H9 (cell line): ENCODE measurements around the gene ZNF428. TPM values are rescaled to one million over a fixed set of nuclear protein-coding genes. Genes with fewer than 3 reads are reported as not detected.

Source experiments
- DNase-seq: peaks from one replicate; pipeline ENCODE4 v3.0.0-alpha.2; 2017
- H2AFZ ChIP-seq: one replicate; pipeline ENCODE4 v1.6.1; 2013; ENCODE audit warnings: mild to moderate bottlenecking, low read length, control low read depth, moderate library complexity
- H2AK5ac ChIP-seq: 2 replicates; pipeline ENCODE4 v1.6.1; 2013; ENCODE audit warnings: low read length, control low read depth, mixed read lengths; ENCODE audit not compliant: insufficient read length
- H2BK120ac ChIP-seq: one replicate; pipeline ENCODE4 v1.6.1; 2013; ENCODE audit warnings: low read depth, mild to moderate bottlenecking, low read length, control low read depth, inconsistent platforms; ENCODE audit not compliant: poor library complexity, severe bottlenecking
- H2BK12ac ChIP-seq: 2 replicates; pipeline ENCODE4 v1.6.1; 2013; ENCODE audit warnings: low read length, control low read depth, mixed read lengths, low read depth; ENCODE audit not compliant: insufficient read length
- H2BK15ac ChIP-seq: 2 replicates; pipeline ENCODE4 v1.6.1; 2013; ENCODE audit warnings: low read depth, low read length, control low read depth
- H2BK20ac ChIP-seq: one replicate; pipeline ENCODE4 v1.6.1; 2013; ENCODE audit warnings: low read depth, mild to moderate bottlenecking, low read length, control low read depth, inconsistent platforms; ENCODE audit not compliant: poor library complexity, severe bottlenecking
- H2BK5ac ChIP-seq: 2 replicates; pipeline ENCODE4 v1.6.1; 2013; ENCODE audit warnings: low read length, control low read depth, mixed read lengths; ENCODE audit not compliant: insufficient read length
- H3K14ac ChIP-seq: 2 replicates; pipeline ENCODE4 v1.6.1; 2013; ENCODE audit warnings: low read length, control low read depth; ENCODE audit not compliant: insufficient read depth
- H3K18ac ChIP-seq: 2 replicates; pipeline ENCODE4 v1.6.1; 2013; ENCODE audit warnings: low read depth, mild to moderate bottlenecking, mixed read lengths, low read length, control low read depth; ENCODE audit not compliant: insufficient read length
- H3K23ac ChIP-seq: 2 replicates; pipeline ENCODE4 v1.6.1; 2013; ENCODE audit warnings: low read length, control low read depth, mixed read lengths, low read depth; ENCODE audit not compliant: insufficient read length
- H3K23me2 ChIP-seq: 2 replicates; pipeline ENCODE4 v1.6.1; 2013; ENCODE audit warnings: low read depth, mild to moderate bottlenecking, mixed read lengths, low read length, control low read depth; ENCODE audit not compliant: insufficient read length, poor library complexity, severe bottlenecking
- H3K27ac ChIP-seq: 2 replicates; pipeline ENCODE4 v1.5.1; 2013; ENCODE audit warnings: low read length, control low read depth, mixed read lengths, low read depth; ENCODE audit not compliant: insufficient read length
- H3K27me3 ChIP-seq: 2 replicates; pipeline ENCODE4 v1.6.1; 2013; ENCODE audit warnings: low read length, control low read depth, inconsistent platforms; ENCODE audit not compliant: insufficient read depth
- H3K4ac ChIP-seq: 2 replicates; pipeline ENCODE4 v1.6.1; 2013; ENCODE audit warnings: low read depth, mild to moderate bottlenecking, control low read depth, inconsistent platforms, low read length, moderate library complexity
- H3K4me1 ChIP-seq: 2 replicates; pipeline ENCODE4 v1.6.1; 2013; ENCODE audit warnings: low read length, control low read depth, inconsistent platforms; ENCODE audit not compliant: insufficient read depth
- H3K4me2 ChIP-seq: 2 replicates; pipeline ENCODE4 v1.6.1; 2013; ENCODE audit warnings: low read length, control low read depth, mixed read lengths; ENCODE audit not compliant: insufficient read length, insufficient read depth
- H3K56ac ChIP-seq: 2 replicates; pipeline ENCODE4 v1.6.1; 2013; ENCODE audit warnings: low read depth, mild to moderate bottlenecking, mixed read lengths, low read length, control low read depth; ENCODE audit not compliant: insufficient read length
- H3K79me1 ChIP-seq: 2 replicates; pipeline ENCODE4 v1.6.1; 2013; ENCODE audit warnings: low read depth, mild to moderate bottlenecking, moderate library complexity, low read length, control low read depth, inconsistent platforms; ENCODE audit not compliant: insufficient read depth, poor library complexity, severe bottlenecking
- H3K79me2 ChIP-seq: 2 replicates; pipeline ENCODE4 v1.6.1; 2013; ENCODE audit warnings: low read length, control low read depth, inconsistent platforms; ENCODE audit not compliant: insufficient read depth
- H3K9ac ChIP-seq: 2 replicates; pipeline ENCODE4 v1.6.1; 2013; ENCODE audit warnings: low read length, control low read depth, mixed read lengths; ENCODE audit not compliant: insufficient read length; ENCODE audit errors: extremely low read depth
- H3K9me3 ChIP-seq: one replicate; pipeline ENCODE4 v1.6.1; 2013; ENCODE audit warnings: low read depth, low read length, inconsistent platforms; ENCODE audit not compliant: control insufficient read depth
- H3T11ph ChIP-seq: one replicate; pipeline ENCODE4 v1.6.1; 2013; ENCODE audit warnings: mild to moderate bottlenecking, low read length, control low read depth, inconsistent platforms
- H4K20me1 ChIP-seq: one replicate; pipeline ENCODE4 v1.6.1; 2013; ENCODE audit not compliant: control insufficient read depth, insufficient read length, insufficient read depth
- H4K5ac ChIP-seq: 2 replicates; pipeline ENCODE4 v1.6.1; 2013; ENCODE audit warnings: low read depth, mild to moderate bottlenecking, mixed read lengths, low read length, control low read depth; ENCODE audit not compliant: insufficient read length
- H4K8ac ChIP-seq: replicated peaks from 2 replicates; pipeline ENCODE4 v1.6.1; 2013; ENCODE audit warnings: low read length, control low read depth, mixed read lengths, low read depth; ENCODE audit not compliant: insufficient read length
- H4K91ac ChIP-seq: 2 replicates; pipeline ENCODE4 v1.6.1; 2013; ENCODE audit warnings: low read depth, mild to moderate bottlenecking, moderate library complexity, mixed read lengths, low read length, control low read depth; ENCODE audit not compliant: insufficient read length
- H3K27ac Mint-ChIP-seq, 3 experiments: 2 replicates in 2 of 3; 3 replicates in 1 of 3; pipeline ENCODE4 v1.8.0; 2020 to 2021; ENCODE audit warnings: mixed read lengths in 3 of 3, mild to moderate bottlenecking in 1 of 3, moderate library complexity in 1 of 3
- H3K27me3 Mint-ChIP-seq: 2 replicates; pipeline ENCODE4 v1.8.0; 2021; ENCODE audit warnings: low read depth, mild to moderate bottlenecking, moderate library complexity, mixed read lengths
- H3K36me3 Mint-ChIP-seq, 3 experiments: 2 replicates in 2 of 3; 3 replicates in 1 of 3; pipeline ENCODE4 v1.8.0; 2020 to 2021; ENCODE audit warnings: low read depth in 3 of 3, mixed read lengths in 3 of 3; ENCODE audit not compliant: insufficient read depth in 1 of 3
- H3K4me1 Mint-ChIP-seq, 2 experiments: 2 replicates each; pipeline ENCODE4 v1.8.0; 2020; ENCODE audit warnings: mixed read lengths in 2 of 2
- H3K4me3 Mint-ChIP-seq, 2 experiments: 2 replicates in 1 of 2; 3 replicates in 1 of 2; pipeline ENCODE4 v1.8.0; 2020 to 2021; ENCODE audit warnings: mild to moderate bottlenecking in 2 of 2, mixed read lengths in 2 of 2, moderate library complexity in 1 of 2
- H3K9me3 Mint-ChIP-seq, 2 experiments: 2 replicates in 1 of 2; 3 replicates in 1 of 2; pipeline ENCODE4 v1.8.0; 2020; ENCODE audit warnings: mild to moderate bottlenecking in 2 of 2, mixed read lengths in 2 of 2, moderate library complexity in 1 of 2
- CTCF ChIP-seq: fragments of 200-600 bp; sonication (generic); conservative IDR thresholded peaks from 3 replicates; pipeline ENCODE4 v1.8.0; 2021; ENCODE audit warnings: antibody characterized with exemption, mild to moderate bottlenecking
- WGBS: extraction: QIAGEN DNeasy Blood & Tissue Kit; methylation state at CpG from one replicate; pipeline ENCODE4 v1.1.7; 2013; ENCODE audit warnings: missing lambda C conversion rate, low lambda C conversion rate, mixed read lengths; ENCODE audit not compliant: insufficient read length; ENCODE audit errors: extremely low coverage; 5-methylcytosine and 5-hydroxymethylcytosine counted together
- total RNA-seq: library from RNA; stranded (reverse); gene quantifications from 2 replicates; pipeline ENCODE4 v1.2.1, GENCODE V29; 2021

The ZNF428 gene
- total RNA-seq, 1 experiment from 2014 or later, result 30.3 TPM

GRCh38 chr19:43623889-43624670, 4.7 kb upstream of the ZNF428 start:
- H3K4me2 ChIP-seq, result no peak overlapping the region
- H3K4ac ChIP-seq, result no peak overlapping the region
- H3K27ac Mint-ChIP-seq, result peak overlapping the region; percentile 49 to 82 (median 69); a peak in 5 of 7 replicates

More at GRCh38 chr19:43623889-43624670, 4.7 kb upstream of the ZNF428 start:
- Histone ChIP-seq H2BK120ac (no peak overlapping the region), H2BK12ac (no peak overlapping the region), H2BK15ac (no peak overlapping the region), H3K23ac (no peak overlapping the region), H2AFZ (no peak overlapping the region), H3K18ac (no peak overlapping the region), H3K56ac (no peak overlapping the region), H3K4me1 (no peaks in the 10 kb centered on the region; the same call in none of the 2 replicates), H4K8ac (no peak overlapping the region), H2BK5ac (no peak overlapping the region), H4K20me1 (no peaks in the 10 kb centered on the region), H2BK20ac (no peak overlapping the region), H3K9me3 (no peaks in the 10 kb centered on the region), H2AK5ac (no peak overlapping the region), H3K27me3 (no peaks in the 10 kb centered on the region), H3K27ac (no peak overlapping the region), H3K14ac (no peak overlapping the region), H4K91ac (no peak overlapping the region), H3T11ph (no peak overlapping the region), H3K9ac (no peak overlapping the region), H3K79me2 (no peaks in the 10 kb centered on the region), H4K5ac (no peak overlapping the region), H3K79me1 (no peaks in the 10 kb centered on the region), H3K23me2 (peaks cover 10% of the 10 kb centered on the region)
- peak; percentile 93 for DNase-seq
- peaks cover 11 to 31% (median 13%) of the 10 kb centered on the region in 3 experiments; a peak in 6 of 7 replicates for H3K36me3 Mint-ChIP-seq
- H3K4me3 Mint-ChIP-seq, result peak overlapping the region in 1 of 2 experiments; percentile 16; a peak in 1 of 5 replicates
- no peaks in the 10 kb centered on the region; a peak in 1 of 5 replicates for H3K9me3 Mint-ChIP-seq
- no peak for TF ChIP-seq CTCF
- peaks cover 20% of the 10 kb centered on the region for H3K27me3 Mint-ChIP-seq
- H3K4me1 Mint-ChIP-seq, result peaks cover 23 to 37% of the 10 kb centered on the region in 2 experiments
- WGBS, result no CpG with 5 or more reads among the region's 35 CpGs
